GM23338 (cell line): ENCODE results near the gene GNAT3. TPM values are rescaled to one million over a fixed set of nuclear protein-coding genes. Genes with fewer than 3 reads are reported as not detected.

ENCODE experiments used
- ATAC-seq: fragments of 200-7000 bp; cut with Tn5 transposase; 3 replicates; pipeline ENCODE4 v1.9.1; 2020
- DNase-seq: peaks from one replicate; pipeline ENCODE4 v3.0.0-alpha.2; 2015; ENCODE audit warnings: low spot score
- H2AFZ ChIP-seq: fragments of 200-600 bp; sonication (generic); 2 replicates; pipeline ENCODE4 v1.8.0; 2016; ENCODE audit warnings: antibody characterized with exemption, mild to moderate bottlenecking, moderate library complexity
- H3F3A ChIP-seq: fragments of 200-600 bp; sonication (generic); replicated peaks from 2 replicates; pipeline ENCODE4 v1.8.0; 2017; ENCODE audit warnings: antibody characterized with exemption, mixed run types, low read depth
- H3K27ac ChIP-seq: fragments of 200-600 bp; sonication (generic); 2 replicates; pipeline ENCODE4 v1.6.1; 2016; ENCODE audit warnings: low read depth
- H3K27me3 ChIP-seq: fragments of 200-600 bp; sonication (generic); 2 replicates; pipeline ENCODE4 v1.8.0; 2016; ENCODE audit warnings: mild to moderate bottlenecking, mixed run types, moderate library complexity; ENCODE audit not compliant: insufficient read depth
- H3K36me3 ChIP-seq: fragments of 200-600 bp; sonication (generic); 2 replicates; pipeline ENCODE4 v1.8.0; 2016; ENCODE audit warnings: mild to moderate bottlenecking; ENCODE audit not compliant: insufficient read depth
- H3K4me1 ChIP-seq: fragments of 200-600 bp; sonication (generic); 2 replicates; pipeline ENCODE4 v1.8.0; 2016; ENCODE audit warnings: mild to moderate bottlenecking, moderate library complexity; ENCODE audit not compliant: insufficient read depth
- H3K4me2 ChIP-seq: fragments of 200-600 bp; sonication (generic); 2 replicates; pipeline ENCODE4 v1.7.1; 2017; ENCODE audit warnings: mixed run types
- H3K4me3 ChIP-seq: fragments of 200-600 bp; sonication (generic); 2 replicates; pipeline ENCODE4 v1.6.1; 2016; ENCODE audit warnings: mixed run types
- H3K79me2 ChIP-seq: fragments of 200-600 bp; sonication (generic); replicated peaks from 2 replicates; pipeline ENCODE4 v1.8.0; 2017; ENCODE audit warnings: mild to moderate bottlenecking; ENCODE audit not compliant: insufficient read depth
- H3K9me2 ChIP-seq: fragments of 200-600 bp; sonication (generic); 2 replicates; pipeline ENCODE4 v1.8.0; 2017; ENCODE audit not compliant: insufficient read depth
- H4K20me1 ChIP-seq: fragments of 200-600 bp; sonication (generic); replicated peaks from 2 replicates; pipeline ENCODE4 v1.8.0; 2017; ENCODE audit warnings: mild to moderate bottlenecking; ENCODE audit not compliant: insufficient read depth
- H3K27ac Mint-ChIP-seq: 2 replicates; pipeline ENCODE4 v1.8.0; 2020; ENCODE audit warnings: inconsistent platforms, mild to moderate bottlenecking, moderate library complexity, mixed read lengths
- H3K27me3 Mint-ChIP-seq: 3 replicates; pipeline ENCODE4 v1.8.0; 2022; ENCODE audit warnings: low read depth, mild to moderate bottlenecking, moderate library complexity, mixed read lengths, inconsistent platforms; ENCODE audit not compliant: insufficient read depth, poor library complexity
- H3K36me3 Mint-ChIP-seq: 3 replicates; pipeline ENCODE4 v1.8.0; 2021; ENCODE audit warnings: low read depth, mild to moderate bottlenecking, inconsistent platforms, moderate library complexity, mixed read lengths
- H3K4me1 Mint-ChIP-seq: 3 replicates; pipeline ENCODE4 v1.8.0; 2020; ENCODE audit warnings: mild to moderate bottlenecking, inconsistent platforms, mixed read lengths
- H3K4me3 Mint-ChIP-seq: 3 replicates; pipeline ENCODE4 v1.8.0; 2021; ENCODE audit warnings: moderate library complexity, mild to moderate bottlenecking, inconsistent platforms, mixed read lengths
- H3K9me3 Mint-ChIP-seq: 3 replicates; pipeline ENCODE4 v1.8.0; 2020; ENCODE audit warnings: moderate library complexity, mild to moderate bottlenecking, inconsistent platforms, mixed read lengths
- CREB1 ChIP-seq: fragments of 250-450 bp; sonication (Bioruptor Pico); IDR thresholded peaks from 2 replicates; pipeline ENCODE4 v1.5.0; 2020; ENCODE audit warnings: low read depth, mild to moderate bottlenecking, moderate library complexity
- CTCF ChIP-seq, 2 experiments: fragments of 200-600 bp in 1 of 2; sonication (generic) in 1 of 2; conservative IDR thresholded peaks; 2 replicates each; pipeline versions ENCODE4 v1.5.1 to v1.6.1; 2016 to 2017; ENCODE audit warnings: antibody characterized with exemption in 2 of 2, low read depth in 2 of 2, mild to moderate bottlenecking in 2 of 2, moderate library complexity in 1 of 2
- ETS1 ChIP-seq: IDR thresholded peaks from 2 replicates; pipeline ENCODE4 v1.6.1; 2016; ENCODE audit warnings: antibody characterized with exemption
- EZH2 ChIP-seq: fragments of 200-600 bp; sonication (generic); IDR thresholded peaks from one replicate; pipeline ENCODE4 v1.8.0; 2017; ENCODE audit warnings: antibody characterized with exemption, mild to moderate bottlenecking, low read depth; ENCODE audit not compliant: unreplicated experiment
- EZH2phosphoT487 ChIP-seq: fragments of 200-600 bp; sonication (generic); IDR thresholded peaks from one replicate; pipeline ENCODE4 v1.8.1; 2018; ENCODE audit warnings: antibody characterized with exemption; ENCODE audit not compliant: unreplicated experiment
- JUNB ChIP-seq: IDR thresholded peaks from one replicate; pipeline ENCODE4 v1.6.1; 2016; ENCODE audit warnings: antibody characterized with exemption; ENCODE audit not compliant: unreplicated experiment
- NANOG ChIP-seq: IDR thresholded peaks from 2 replicates; pipeline ENCODE4 v1.6.1; 2016; ENCODE audit warnings: antibody characterized with exemption, borderline replicate concordance
- POLR2AphosphoS5 ChIP-seq: IDR thresholded peaks from 2 replicates; pipeline ENCODE4 v1.6.1; 2016; ENCODE audit warnings: antibody characterized with exemption, low read depth
- REST ChIP-seq: IDR thresholded peaks from one replicate; pipeline ENCODE4 v1.6.1; 2018; ENCODE audit warnings: antibody characterized with exemption; ENCODE audit not compliant: unreplicated experiment
- STAT1 ChIP-seq: IDR thresholded peaks from one replicate; pipeline ENCODE4 v1.6.1; 2016; ENCODE audit warnings: antibody characterized with exemption; ENCODE audit not compliant: unreplicated experiment
- ZNF114 ChIP-seq: fragments of 250-450 bp; sonication (Bioruptor Pico); IDR thresholded peaks from 2 replicates; pipeline ENCODE4 v1.5.0; 2020; ENCODE audit warnings: mild to moderate bottlenecking, moderate library complexity
- ZNF331 ChIP-seq: fragments of 250-450 bp; sonication (Bioruptor Pico); IDR thresholded peaks from 2 replicates; pipeline ENCODE4 v1.5.0; 2020; ENCODE audit warnings: low read depth, mild to moderate bottlenecking, moderate library complexity
- ZNF462 ChIP-seq: fragments of 250-450 bp; sonication (Bioruptor Pico); IDR thresholded peaks from 2 replicates; pipeline ENCODE4 v1.5.0; 2020; ENCODE audit warnings: mild to moderate bottlenecking, moderate library complexity
- polyA plus RNA-seq: library from polyadenylated mRNA; unstranded; fragments of >200 nt; fragmentation: Nextera tagmentation; extraction: Ambion mirVana; gene quantifications from 2 replicates; pipeline ENCODE4 v1.2.1, GENCODE V29; 2016
- total RNA-seq: library from RNA; depleted of rRNA; stranded (reverse); fragments of >200 nt; shearing (Covaris generic); gene quantifications from 2 replicates; pipeline ENCODE4 v1.2.3, GENCODE V29; 2014

GNAT3 gene
- total and polyA plus RNA-seq, 2 experiments from 2014 or later = not detected

- Histone ChIP-seq H3K4me1 (no peaks in the 10 kb centered on the region), H3K4me3 (no peak overlapping the region), H2AFZ (no peak overlapping the region), H3K9me2 (no peaks in the 10 kb centered on the region), H3K27me3 (no peaks in the 10 kb centered on the region), H4K20me1 (no peaks in the 10 kb centered on the region), H3F3A (no peaks in the 10 kb centered on the region), H3K4me2 (no peak overlapping the region), H3K27ac (no peak overlapping the region), H3K36me3 (no peaks in the 10 kb centered on the region), H3K79me2 (no peaks in the 10 kb centered on the region)
- H3K4me1 Mint-ChIP-seq = no peaks in the 10 kb centered on the region
- no peaks in the 10 kb centered on the region for H3K27me3 Mint-ChIP-seq
- no peaks in the 10 kb centered on the region for H3K36me3 Mint-ChIP-seq
- no peaks in the 10 kb centered on the region for H3K9me3 Mint-ChIP-seq
- no peak for TF ChIP-seq NANOG
- no peak for TF ChIP-seq EZH2
- no peak for TF ChIP-seq CTCF (conservative IDR thresholded peaks at IDR 0.05; ENCODE audit: low read depth in 2 of 2)
- no peak for TF ChIP-seq JUNB
- TF ChIP-seq CREB1 (CRISPR knock-in tag) = no peak
- no peak for TF ChIP-seq ZNF462 (CRISPR knock-in tag)
- TF ChIP-seq POLR2AphosphoS5 = no peak
- no peak for TF ChIP-seq ZNF114 (CRISPR knock-in tag)
- no peak for TF ChIP-seq EZH2phosphoT487
- TF ChIP-seq STAT1 = no peak
- TF ChIP-seq ETS1 = no peak
- no peak for TF ChIP-seq ZNF331
- no peak for TF ChIP-seq REST
- no peak for DNase-seq
- no peak overlapping the region for H3K27ac Mint-ChIP-seq
- ATAC-seq = no peak
- H3K4me3 Mint-ChIP-seq = no peak overlapping the region
Measured at GRCh38 chr7:80508440-80508839, 3.4 kb downstream of the GNAT3 start.
